ENCODE measurements around the gene PLXDC2.
"Not testable (repeated sequence)": the region's sequence is repeated elsewhere in the genome, so short reads cannot be mapped to it uniquely, and the experiment has no call there.

PLXDC2 gene

DNA sequence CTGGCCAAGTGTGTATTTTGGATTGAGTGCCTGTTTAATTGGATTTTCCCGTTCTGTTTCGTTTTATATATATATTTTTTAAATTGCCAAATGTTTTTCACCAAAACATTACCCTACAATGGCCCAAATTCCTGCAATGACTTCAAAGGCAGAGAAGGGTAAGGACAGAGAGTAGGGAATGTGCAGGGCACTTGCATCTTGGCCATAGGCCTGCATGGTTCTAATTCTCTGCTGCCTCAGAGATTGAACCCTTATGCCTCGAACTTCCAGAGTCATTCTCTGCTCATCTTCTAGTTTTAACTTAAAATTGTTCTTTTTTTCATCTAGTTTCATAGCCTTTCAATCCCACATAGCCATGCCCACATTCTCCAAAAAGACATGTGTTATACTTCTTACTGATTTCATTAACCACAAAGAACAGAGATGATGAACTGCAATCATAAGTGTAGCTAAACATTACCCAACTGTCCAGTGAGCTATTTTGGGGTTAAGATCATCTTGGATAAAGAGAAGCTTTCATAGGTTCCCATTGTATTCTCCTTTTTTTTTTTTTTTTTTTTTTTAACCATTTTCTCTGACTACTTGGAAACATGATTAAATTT lies 177.6 kb downstream of the PLXDC2 start:
- TF ChIP-seq, protein P1, sequence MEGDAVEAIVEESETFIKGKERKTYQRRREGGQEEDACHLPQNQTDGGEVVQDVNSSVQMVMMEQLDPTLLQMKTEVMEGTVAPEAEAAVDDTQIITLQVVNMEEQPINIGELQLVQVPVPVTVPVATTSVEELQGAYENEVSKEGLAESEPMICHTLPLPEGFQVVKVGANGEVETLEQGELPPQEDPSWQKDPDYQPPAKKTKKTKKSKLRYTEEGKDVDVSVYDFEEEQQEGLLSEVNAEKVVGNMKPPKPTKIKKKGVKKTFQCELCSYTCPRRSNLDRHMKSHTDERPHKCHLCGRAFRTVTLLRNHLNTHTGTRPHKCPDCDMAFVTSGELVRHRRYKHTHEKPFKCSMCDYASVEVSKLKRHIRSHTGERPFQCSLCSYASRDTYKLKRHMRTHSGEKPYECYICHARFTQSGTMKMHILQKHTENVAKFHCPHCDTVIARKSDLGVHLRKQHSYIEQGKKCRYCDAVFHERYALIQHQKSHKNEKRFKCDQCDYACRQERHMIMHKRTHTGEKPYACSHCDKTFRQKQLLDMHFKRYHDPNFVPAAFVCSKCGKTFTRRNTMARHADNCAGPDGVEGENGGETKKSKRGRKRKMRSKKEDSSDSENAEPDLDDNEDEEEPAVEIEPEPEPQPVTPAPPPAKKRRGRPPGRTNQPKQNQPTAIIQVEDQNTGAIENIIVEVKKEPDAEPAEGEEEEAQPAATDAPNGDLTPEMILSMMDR (IDR thresholded peaks at IDR 0.05; ENCODE audit: control insufficient read depth, extremely low read depth, insufficient read depth), result no peak
- DNase-seq (ENCODE audit: low read depth), result no peak
- no peak overlapping the region for H3K4me3 ChIP-seq (ENCODE audit: low read depth, low read length)

DNA sequence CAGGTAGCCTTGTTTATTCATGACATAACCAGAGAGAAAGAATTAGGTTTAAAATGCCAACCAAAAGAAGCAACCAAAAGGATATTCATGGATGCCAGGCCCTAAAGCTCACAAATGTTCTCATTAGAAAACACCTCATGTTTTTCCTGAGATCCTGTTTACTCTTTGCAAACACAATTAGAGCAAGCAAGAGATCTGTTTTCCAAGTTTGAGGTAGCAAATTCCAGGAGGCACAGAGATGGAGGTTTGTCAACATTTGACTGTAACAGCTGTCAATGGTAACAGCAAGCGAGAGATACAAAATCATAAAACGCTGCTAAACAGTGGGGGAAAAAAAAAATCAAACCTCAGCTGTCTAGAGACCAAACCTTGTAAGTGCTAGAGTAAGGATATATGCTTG lies 182.2 kb downstream of the PLXDC2 start:
- TF ChIP-seq, protein P1 (IDR thresholded peaks at IDR 0.05; ENCODE audit: control insufficient read depth, extremely low read depth, insufficient read depth), result no peak
- H3K4me3 ChIP-seq (ENCODE audit: low read depth, low read length), result no peak overlapping the region
- no peak for DNase-seq (ENCODE audit: low read depth)

DNA sequence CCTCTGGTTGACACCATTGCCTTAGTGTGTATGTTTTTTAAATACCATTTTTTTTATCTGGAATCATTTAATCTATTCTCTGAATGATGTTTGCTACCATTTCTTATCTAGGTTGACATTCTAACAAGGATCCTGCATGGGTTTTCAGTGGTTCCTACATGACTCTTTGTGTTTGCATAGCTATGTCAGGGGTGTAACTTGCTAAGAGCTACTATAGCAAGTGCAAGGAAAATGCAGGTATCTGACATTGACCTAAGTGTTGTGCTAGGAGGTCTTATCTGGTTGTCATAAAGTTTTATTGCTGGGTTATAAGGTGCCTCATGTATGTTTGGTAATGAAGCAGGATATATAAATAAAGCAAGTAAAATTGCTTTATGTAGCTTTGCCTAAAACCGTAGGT lies 183.2 kb downstream of the PLXDC2 start:
- TF ChIP-seq, protein P1 (IDR thresholded peaks at IDR 0.05; ENCODE audit: control insufficient read depth, extremely low read depth, insufficient read depth), result no peak
- H3K4me3 ChIP-seq (ENCODE audit: low read depth, low read length), result no peak overlapping the region
- DNase-seq (ENCODE audit: low read depth), result no peak

DNA sequence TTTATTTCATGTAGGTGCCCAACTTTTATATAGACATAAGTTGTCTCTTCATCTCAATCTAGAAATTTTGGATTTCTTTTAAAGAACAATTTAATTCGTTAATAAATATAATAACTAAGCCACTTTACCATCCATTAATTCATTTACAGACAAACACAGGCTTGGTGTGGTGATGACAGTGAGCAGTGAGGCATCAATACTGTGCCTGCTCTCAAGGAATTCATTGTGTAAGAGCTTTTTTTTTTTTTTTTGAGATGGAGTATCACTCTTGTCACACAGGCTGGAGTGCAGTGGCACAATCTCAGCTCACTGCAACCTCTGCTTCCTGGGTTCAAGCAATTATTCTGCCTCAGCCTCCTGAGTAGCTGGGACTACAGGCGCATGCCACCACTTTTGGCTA lies 185.8 kb downstream of the PLXDC2 start:
- not testable (repeated sequence) for DNase-seq (ENCODE audit: low read depth); H3K4me3 ChIP-seq (ENCODE audit: low read depth, low read length)

DNA sequence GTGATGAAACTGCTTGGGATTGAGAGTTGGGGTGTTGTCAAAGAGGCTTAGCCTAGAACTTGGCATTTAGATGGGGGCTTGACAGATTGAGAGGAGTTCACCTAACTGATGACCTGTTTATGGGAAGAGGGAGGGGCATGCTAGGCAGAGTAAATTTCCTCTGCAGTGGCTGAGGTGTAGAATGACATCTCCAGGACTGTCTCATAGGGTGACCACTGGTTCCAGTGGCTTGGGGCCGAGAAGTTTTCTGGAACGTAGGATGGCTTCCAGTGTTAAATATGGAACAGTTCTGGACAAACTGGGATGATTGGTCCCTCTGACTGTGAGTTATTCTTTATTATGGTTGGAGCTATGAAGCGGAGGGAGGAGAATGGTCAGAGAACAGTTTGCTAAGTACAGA lies 186.4 kb downstream of the PLXDC2 start:
- no peak for DNase-seq (ENCODE audit: low read depth)
- no peak overlapping the region for H3K4me3 ChIP-seq (ENCODE audit: low read depth, low read length)
- TF ChIP-seq, protein P1 (IDR thresholded peaks at IDR 0.05; ENCODE audit: control insufficient read depth, extremely low read depth, insufficient read depth), result no peak

DNA sequence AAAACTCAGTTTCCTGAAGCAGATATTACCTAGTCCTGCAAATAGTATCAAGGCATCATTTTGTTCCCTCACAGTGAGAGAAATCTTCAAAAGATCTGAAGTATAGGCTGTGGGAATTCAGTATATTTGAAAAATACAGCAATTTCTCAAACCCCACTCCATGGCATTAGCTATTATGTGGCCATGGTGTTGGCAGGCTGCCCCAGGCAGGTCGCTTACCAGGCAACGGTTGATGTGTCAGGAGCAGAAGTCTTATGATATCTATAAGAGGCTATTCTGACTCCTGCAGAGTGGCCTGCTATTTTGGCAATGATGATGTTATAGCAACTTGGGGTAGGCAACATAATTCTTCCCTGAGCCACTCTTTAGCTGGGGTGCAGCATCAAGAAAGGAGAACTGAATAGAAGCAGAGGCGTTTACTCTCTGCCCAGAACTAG lies 187.9 kb downstream of the PLXDC2 start:
- no peak overlapping the region for H3K4me3 ChIP-seq (ENCODE audit: low read depth, low read length)
- DNase-seq (ENCODE audit: low read depth), result no peak
- TF ChIP-seq, protein P1 (IDR thresholded peaks at IDR 0.05; ENCODE audit: control insufficient read depth, extremely low read depth, insufficient read depth), result no peak

DNA sequence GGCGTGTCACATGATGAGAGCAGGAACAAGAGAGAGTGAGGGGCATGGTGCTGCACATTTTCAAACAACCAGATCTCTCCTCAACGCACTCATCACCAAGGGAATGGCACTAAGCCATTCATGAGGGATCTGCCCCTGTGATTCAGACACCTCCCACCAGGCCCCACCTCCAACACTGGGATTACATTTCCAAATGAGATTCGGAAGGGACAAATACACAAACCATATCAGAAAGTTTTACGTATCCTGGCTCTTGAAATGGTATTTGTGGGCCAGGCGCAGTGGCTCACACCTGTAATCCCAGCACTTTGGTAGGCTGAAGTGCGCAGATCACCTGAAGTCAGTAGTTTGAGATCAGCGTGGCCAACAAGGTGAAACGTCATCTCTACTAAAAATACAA lies 189.4 kb downstream of the PLXDC2 start:
- DNase-seq (ENCODE audit: low read depth), result no peak
- no peak overlapping the region for H3K4me3 ChIP-seq (ENCODE audit: low read depth, low read length)
- TF ChIP-seq, protein P1 (IDR thresholded peaks at IDR 0.05; ENCODE audit: control insufficient read depth, extremely low read depth, insufficient read depth), result no peak
